Measurements from ENCODE around the gene GRIN2A.

GRCh38 chr16:9854675-9855074 lies 327.6 kb downstream of the GRIN2A start:
- TF ChIP-seq POLR2A (IDR thresholded peaks at IDR 0.05) (no peak), CTCF (IDR thresholded peaks at IDR 0.05) (no peak)

Measured in body of pancreas (tissue), 4 donors.